GM12891 (cell line): ENCODE data around the gene PRDM1.

ENCODE experiments used
- POLR2A ChIP-seq: IDR thresholded peaks from 2 replicates; pipeline ENCODE4 v1.6.1; 2011; ENCODE audit warnings: low read depth, low read length, control low read depth
- POLR2AphosphoS5 ChIP-seq: IDR thresholded peaks from 2 replicates; pipeline ENCODE4 v1.6.1; 2011; ENCODE audit warnings: low read depth, low read length, control low read depth
- SPI1 ChIP-seq: IDR thresholded peaks from 2 replicates; pipeline ENCODE4 v1.6.1; 2011; ENCODE audit warnings: low read depth, low read length, control low read depth

DNA sequence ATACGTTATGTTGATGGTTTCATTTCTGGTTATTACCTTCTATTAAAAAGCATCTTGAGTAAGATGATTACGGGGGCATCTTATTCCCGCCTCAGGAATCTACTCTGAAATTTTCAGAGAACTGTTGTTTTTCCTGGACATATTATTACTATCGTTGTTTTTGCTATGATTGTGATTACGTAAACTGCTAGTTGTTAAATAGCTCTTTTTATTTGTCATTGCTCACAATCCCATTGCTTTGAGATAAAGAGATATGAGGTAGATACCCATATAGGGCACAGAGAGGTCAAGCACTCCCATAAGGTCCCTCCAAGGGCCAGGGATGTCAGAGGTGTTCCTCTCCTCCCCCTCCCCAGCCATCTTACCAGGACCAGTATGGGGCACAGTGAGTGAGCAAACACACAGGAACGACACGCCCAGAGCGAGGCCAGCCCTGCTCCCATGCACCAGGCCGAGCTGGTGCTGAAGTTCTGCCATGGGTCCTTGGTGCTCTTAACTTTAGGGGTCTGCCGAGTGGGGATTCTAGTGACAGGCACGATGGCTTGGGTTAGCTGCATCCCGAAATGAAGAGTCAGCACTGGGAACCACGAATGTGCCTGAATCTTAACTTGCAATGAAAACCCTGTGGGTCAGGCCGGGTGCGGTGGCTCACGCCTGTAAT, 49.9 kb downstream of the PRDM1 start:
- no peak for TF ChIP-seq POLR2A
- TF ChIP-seq POLR2AphosphoS5, result no peak
- TF ChIP-seq SPI1, result no peak
